ENCODE measurements around the gene ABCC12.
"Not testable (repeated sequence)": the region's sequence is repeated elsewhere in the genome, so short reads cannot be mapped to it uniquely, and the experiment has no call there.

ABCC12 gene

DNA sequence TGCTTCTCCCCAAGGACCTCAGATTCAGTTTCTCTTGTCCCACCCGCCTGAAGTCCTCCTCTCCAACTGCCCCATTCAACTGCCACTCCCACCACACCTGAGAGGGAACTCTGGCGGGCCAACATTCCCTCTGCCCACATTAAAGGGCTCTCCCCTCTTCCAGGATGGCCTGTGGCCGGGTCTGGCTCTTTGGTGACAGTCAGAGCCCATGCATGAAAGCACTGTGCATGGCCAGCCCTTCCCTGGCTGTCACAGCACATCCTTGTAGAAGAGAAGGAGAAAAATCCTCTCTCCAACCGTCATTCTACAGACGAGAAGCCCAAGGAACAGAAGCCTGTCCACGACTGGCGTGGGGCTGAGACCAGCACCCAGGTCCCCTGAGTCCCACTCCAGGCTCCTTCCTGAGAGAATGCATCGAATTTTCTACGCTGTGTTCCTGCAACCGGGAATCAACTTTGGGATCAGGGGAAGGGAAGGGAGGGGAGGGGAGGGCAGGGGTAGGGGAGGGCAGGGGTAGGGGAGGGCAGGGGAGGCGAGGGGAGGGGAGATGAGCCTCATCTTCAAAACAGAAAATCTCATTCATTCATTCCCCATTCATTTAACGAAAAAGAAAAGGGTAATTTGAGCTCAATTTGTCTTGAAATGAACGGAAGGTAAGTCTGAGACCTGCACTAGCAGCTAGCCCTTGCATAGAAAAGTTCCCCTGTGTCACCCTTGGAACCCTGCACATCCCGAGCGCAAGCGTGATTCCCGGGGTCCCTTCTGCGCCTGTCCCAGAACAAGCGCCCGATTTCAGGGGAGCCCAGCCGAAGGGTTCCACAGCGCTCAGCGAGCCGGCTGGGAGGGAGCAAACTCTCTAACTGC lies at the start of gene ABCC12:
ABCC12 (minus strand) TSS at position 68 of the 864 bp plus-strand sequence. CDS start 9,569 bp downstream, outside the sequence.
- no peak for DNase-seq (ENCODE audit: low read depth)

DNA sequence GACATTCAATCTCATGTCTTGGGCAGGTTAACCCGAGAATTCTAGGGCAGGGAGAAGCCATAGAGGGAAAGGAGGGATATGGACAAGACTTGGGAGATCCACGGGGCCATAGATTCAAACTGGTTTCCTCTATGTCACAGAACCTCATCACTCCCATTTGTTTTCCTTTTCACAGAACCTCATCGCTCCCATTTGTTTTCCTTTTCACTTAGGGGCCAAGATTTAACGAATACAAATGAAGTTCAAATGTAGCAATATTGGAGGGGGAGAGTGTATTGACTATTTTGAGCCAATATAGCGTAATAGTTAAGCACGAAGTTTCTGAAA lies 49.0 kb upstream of the ABCC12 start:
- DNase-seq (ENCODE audit: low read depth) = no peak

DNA sequence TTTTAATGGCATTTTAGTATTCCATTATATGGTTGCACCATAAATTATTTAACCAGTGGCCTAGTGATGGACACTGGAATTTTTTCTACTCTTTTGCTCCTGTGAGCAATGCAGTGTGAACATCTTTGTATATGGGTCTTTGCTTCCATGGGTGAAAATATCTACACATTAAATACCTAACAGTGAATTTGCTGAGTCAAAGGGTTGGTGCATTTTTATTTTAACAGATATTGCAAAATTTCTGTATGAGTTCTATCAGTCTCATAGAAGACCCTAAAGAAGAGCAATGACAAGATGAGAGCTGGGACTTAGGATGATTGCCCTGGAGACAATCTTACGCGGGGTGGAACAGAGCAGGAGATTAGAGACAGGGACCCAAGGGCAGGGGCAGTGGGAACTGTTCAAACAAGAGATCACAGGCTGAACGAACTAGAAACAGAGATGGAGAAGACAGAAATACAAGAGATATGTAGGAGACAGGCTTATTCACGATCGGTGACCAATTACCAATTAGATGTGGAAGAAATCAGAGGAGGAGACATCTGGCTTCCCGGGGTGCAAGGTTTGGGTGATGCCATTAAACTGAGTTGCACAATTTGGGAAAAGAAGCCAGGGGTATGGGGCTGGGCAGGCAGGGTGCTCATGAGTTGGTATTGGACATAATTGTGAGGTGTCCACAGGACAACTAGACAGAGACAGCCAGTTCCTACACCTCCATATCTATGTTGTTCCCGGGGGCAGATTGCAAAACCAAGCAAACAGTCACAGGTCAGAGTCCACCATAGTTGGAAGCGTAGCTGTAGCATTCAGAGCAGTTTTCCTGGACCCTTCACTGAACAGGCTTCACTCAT lies 48.4 kb upstream of the ABCC12 start:
- no peak for DNase-seq (ENCODE audit: low read depth)

DNA sequence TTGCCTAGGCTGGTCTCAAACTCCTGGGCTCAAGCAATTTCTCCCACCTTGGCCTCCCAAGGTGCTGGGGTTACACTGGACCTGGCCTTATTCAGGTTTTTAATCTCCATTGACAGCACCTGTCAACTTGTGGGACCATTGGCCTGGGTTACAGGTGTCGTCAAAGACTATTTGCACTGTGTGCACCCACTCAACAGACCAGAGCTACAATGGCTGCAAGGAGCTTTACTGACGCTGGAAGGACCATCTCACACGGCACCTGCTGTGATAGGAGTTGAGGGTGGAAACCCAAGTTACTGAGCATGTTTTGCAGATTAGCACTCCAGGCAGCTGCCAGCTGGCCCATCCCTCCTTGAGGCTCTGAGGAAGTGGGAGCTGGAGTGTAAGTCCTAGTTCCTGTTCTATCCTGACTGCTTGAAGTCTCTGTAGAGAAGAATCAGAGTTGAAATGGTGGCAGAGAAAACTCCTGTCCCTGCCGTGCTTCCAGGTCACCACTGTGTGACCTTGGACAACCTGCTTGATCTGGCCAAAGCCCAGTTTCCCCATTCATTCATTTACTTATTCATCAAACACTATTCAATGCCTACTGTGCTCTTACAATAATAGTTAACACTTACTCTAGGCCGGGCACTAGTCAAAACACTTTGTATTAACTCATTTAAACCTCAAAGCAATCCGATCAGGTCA lies 45.9 kb upstream of the ABCC12 start:
- no peak for DNase-seq (ENCODE audit: low read depth)

DNA sequence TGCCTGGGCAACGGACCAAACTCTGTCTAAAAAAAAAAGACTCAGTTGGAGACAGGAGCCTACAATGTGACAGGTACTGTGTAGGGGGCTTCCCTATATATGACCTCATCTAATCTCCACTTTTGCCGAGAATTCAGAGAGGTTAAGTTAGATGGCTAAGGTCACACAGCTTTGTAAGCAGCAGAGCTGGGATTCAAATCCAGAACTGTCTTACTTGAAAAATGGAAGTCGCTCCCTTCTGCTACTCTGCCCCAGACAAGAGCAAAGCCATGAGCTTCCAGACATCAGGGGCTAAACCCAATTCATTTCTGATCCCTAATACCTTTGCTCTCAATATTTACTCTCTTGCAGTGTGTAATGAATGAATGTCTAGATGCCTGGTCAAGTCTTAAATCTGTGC lies 41.5 kb upstream of the ABCC12 start:
- no peak for DNase-seq (ENCODE audit: low read depth)

DNA sequence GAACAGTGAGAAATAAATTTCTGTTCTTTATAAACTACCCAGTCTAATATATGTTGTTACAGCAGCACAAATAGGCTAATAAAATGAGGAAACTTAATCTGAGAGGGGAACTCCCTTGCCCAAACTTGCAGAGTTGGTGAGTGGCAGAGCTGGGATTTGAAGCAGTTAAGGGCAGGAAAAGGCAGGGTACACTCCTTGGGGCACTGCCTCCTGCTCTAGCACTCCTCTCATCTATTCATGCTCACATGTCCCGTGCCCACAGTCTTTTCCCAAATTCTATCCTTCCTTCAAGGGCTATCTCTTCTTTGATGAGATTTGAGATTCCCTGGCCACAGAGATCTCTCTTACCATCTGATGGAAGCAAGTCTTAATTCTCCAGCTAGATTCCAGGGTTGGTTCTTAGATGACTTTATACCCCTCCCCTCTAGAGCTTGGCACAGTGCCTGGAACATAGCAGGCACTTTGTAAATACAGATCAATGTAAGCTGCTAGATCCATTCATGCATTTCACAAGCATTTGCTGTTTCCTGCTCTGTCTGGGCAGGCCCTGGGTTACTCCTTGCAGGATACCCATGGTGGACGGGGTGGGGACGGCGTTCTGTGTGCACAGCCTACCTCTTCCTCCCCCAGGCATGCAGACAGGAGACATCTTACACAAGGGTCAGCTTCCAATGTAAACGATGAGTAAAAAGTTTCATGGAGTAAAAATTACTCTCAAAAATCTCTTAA lies 39.2 kb upstream of the ABCC12 start:
- no peak for DNase-seq (ENCODE audit: low read depth)

DNA sequence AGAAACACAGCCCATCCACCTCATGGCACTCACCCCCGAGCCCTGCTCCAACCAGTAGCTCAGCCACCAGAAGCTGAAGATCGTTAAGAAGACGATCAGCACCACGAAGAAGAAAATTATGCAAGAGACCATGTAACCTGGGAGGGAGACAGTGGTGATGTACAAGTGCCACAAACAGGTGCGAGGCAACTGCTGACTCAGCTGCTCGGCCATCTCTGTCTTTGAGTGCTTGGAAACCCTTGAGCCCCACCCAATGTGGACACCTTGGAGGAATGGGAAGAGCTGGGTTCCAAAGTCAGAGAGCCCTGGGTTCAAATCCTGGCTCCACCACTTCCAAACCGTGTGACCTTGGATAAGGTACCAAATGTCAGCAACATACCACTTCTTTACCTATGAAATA lies 38.1 kb upstream of the ABCC12 start:
- DNase-seq (ENCODE audit: low read depth) = no peak

DNA sequence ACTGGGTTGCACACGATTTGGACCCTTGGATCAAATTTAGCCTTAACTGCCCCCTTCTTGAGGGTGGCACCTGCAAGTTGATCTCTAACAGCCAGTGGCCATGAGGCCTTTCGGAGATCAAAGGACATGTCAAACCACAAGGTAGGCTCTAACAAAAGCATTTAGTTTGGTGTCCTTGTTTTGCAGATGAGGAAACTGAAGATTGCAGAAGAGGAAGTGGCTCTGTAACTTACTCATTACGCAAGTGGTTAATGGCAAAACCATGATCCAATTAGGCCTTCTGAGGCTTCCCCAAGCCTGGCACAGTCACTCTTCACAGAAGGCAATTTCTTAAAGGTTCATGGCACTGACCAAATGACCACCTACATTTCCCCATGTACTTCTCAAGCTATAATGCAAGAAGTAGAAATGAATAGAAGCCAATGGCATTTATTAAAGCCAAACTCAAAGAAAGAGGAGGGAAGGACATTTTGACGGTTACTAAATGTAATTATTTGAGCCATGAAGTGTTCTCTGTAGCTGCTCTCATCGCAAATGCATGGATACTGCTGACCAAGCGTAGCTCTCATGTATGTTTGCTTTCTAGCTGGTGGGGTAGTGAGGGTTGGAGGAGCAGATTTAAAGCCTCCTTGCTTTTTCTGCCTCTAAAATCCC lies 32.8 kb upstream of the ABCC12 start:
- no peak for DNase-seq (ENCODE audit: low read depth)

DNA sequence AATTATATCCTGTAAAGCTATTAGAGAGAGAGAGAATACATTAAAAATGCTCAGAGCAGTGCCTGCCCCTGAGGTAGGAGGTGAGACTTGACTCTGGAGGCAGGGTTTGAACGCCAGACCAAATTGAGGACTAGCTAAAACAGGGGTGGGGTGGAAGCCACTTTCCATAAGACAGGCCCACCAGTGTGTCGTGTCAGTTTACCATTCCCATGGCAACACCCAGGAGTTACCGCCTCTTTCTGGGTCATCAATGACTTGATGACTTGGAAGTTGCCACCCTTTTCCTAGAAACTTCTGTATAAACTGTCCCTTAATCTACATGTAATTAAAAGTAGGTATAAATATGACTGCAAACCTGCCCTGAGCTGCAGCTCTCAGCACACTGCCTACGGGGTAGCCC lies 32.0 kb upstream of the ABCC12 start:
- no peak for DNase-seq (ENCODE audit: low read depth)

DNA sequence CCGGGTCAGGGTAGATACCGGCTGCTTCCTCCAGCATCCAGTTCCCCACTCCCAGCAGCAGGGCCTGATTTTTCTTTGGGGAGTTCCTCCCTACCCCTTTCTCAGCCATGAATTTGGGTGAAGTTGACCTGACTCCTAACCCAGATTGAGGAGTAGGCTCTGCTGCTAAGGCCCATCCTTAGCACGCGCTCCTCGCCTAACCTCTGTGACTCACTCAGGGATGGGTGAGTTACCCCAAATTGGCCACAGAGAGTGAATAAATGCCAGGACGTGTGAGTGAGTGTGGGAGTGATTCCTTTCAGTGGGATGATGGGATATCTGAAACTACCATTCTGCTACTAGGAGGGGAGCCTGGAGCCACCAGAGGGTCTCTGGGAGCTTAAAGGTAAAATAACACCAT lies 28.9 kb upstream of the ABCC12 start:
- no peak for DNase-seq (ENCODE audit: low read depth)

DNA sequence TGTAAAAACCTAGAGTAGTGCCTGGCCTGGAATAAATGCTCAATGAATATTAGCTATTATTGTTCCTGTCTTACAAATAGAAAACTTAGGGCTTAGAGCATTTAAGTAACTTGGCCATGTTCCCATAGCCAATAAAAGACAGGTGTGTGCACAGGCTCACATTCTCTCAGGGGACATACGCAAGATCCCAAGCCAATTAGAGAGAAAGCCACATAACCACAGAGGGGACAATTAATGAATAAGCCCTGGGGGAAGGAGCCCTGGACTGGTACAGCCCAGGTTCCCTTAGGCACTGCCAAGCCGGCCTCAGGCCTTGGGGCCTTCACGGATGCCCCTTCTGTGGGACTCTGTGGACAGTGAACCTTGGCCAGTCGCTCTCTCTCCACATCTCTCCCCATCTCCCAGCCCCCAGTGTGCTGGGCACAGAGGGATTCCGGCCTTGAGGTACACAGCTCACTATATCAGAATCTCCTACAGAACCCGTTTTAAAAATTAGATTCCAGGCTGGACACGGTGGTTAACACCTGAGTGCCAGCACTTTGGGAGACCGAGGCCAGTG lies 27.3 kb upstream of the ABCC12 start:
- no peak for DNase-seq (ENCODE audit: low read depth)

DNA sequence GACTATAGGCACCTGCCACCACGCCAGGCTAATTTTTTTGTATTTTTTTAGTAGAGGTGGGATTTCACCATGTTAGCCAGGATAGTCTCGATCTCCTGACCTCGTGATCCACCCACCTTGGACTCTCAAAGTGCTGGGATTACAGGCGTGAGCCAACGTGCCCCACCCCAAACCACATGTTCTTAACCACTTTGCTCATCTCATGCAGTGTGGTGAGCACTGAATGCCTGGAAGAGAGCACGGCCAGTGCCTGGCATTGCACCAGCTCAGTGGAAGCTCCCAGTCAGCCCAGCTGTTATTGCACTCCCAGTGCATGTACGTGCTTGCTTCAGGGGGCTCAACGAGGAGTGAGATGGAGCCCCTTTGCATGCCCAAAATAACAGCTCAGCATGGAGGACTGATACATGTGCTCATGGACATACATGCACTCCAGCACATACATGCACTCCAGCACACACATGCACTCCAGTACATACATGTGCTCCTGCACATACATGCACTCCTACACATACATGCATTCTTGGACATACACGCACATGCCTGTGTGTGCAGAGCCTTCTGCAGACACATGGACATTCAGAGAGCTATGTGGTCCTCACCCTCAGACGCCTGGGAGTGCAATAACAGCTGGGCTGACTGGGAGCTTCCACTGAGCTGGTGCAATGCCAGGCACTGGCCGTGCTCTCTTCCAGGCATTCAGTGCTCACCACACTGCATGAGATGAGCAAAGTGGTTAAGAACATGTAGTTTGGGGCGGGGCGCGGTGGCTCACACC lies 26.1 kb upstream of the ABCC12 start:
- not testable (repeated sequence) for DNase-seq (ENCODE audit: low read depth)

DNA sequence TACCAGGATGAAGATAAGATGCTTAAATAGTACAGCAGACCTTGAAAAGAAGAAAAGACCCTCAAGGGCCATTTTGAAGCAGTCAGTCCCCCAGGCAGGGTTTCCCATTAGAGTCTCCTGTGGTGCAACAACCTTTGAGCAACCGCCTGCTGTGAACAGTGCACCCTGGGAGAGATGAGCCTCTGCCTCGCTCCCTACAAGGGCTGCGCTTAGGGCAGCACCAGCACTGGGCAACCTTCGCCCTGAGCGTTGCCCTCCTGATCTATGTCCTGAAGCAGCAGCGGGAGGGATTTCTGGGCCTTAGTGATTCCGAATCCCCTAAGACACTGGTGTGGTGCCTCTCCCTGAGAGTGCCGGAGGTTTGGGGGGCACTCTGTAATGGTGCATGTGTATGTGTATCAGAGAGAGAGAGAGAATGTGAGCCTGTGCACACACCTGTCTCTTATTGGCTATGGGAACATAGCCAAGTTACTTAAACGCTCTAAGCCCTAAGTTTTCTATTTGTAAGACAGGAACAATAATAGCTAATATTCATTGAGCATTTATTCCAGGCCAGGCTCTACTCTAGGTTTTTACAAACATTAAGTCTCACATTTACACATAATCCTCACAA lies 25.2 kb upstream of the ABCC12 start:
- DNase-seq (ENCODE audit: low read depth) = no peak

DNA sequence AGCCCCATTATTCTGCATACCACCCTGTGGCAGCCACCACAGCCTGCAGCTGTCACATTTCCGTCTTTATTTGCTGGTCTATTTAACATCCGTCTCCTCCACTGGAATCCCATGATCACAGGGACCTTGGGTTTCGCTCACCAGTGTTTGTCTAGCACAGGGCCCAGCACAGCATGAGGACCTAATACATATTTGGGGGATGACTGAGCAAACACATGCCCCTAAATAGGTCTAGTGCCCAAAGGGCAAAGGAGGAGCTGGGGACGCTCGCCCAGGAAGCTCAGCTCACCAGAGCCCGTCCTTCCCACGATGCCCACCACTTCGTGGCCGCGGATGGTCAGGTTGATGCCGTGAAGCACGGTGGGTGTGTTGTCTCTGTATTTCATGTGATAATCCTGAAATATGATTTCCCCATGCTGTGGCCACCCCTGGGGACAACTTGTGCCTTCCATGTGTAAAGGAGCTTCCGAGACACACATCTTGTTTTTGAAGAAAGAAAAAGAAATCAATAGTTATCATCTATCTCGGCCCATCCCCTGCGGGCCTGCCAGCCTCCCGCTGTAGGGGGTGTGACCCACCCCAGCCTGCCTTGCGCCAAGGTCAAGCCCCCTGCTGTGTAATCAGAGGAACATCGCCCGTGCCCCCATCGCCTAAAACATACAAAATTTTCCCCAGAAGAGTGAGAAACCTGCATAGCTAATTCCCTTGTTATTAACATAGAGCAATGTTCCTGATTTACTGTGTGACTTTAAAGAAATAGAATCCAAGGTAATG lies 21.0 kb upstream of the ABCC12 start:
- DNase-seq (ENCODE audit: low read depth) = no peak

DNA sequence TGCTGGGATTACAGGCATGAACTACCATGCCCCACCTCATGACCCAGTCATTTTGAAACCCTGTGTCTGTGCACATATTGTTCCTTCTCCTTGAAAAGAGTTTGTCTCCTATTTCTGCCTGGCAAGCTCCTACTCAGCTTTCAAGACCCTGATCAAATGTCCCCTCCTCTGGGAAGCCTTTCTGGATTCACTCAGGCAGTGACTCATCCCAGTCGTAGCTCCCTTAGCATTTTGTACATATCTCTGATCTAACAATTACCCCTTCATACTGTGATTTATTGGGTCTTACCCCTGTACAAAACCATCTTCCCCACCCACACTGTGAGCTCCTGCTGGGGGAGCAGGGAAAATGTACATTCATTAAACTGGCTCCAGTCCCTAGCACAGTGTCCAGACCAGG lies 18.1 kb upstream of the ABCC12 start:
- DNase-seq (ENCODE audit: low read depth) = no peak

DNA sequence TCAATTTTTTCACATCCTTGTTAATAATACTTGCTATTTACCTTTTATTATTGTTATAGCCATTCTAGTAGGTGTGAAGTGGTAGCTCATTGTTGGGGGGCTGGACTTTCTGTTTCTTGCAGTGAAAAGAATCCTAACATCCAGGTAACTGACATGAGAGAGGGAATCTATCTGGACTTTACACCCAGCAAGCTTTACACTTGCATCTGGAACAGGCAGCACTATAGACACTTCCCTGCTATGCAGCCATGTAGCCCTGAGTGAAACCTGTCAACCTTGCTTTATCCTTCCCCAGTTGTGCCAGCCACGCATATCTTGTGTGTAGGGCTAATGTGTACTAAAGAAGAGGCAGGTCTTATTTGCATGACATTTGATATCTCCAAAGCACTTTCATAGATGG lies 16.9 kb upstream of the ABCC12 start:
- no peak for DNase-seq (ENCODE audit: low read depth)

DNA sequence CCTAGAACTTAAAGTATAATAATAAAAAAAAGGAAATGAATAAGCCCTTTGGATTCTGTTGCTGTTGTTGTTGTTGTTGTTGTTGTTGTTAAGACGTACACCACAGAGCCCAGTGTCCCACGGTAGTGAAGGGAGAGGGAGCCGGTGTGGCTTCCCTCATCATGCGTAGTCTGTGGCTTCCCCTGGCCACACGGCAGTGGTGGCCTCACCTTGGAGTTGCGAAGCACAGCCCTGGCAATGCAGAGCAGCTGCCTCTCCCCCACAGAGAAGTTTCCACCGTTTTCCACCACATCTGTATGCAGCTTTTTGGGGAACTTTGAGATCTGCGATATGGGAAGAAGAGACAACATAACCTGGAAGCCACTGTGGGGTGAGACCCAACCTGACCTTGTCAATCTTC lies 14.1 kb upstream of the ABCC12 start:
- DNase-seq (ENCODE audit: low read depth) = no peak

DNA sequence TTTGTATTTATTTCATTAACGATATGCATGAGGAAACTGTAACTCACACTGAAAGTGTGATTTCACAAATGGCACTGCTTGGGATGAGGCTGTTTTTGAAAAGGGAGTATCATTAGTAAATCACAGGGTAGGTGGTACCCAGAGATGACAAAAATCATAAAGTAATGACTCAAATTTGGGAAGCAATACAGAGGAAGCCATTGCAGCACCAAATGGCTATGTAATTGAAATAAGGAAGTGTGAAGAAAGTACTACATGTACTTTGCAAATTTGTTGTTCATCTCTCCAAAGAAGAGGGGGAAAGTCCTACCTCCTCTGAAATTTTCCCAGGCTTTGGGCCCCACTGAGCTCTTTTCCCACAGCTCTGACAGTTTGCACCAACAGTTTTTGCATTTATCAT lies 12.3 kb upstream of the ABCC12 start:
- DNase-seq (ENCODE audit: low read depth) = no peak

DNA sequence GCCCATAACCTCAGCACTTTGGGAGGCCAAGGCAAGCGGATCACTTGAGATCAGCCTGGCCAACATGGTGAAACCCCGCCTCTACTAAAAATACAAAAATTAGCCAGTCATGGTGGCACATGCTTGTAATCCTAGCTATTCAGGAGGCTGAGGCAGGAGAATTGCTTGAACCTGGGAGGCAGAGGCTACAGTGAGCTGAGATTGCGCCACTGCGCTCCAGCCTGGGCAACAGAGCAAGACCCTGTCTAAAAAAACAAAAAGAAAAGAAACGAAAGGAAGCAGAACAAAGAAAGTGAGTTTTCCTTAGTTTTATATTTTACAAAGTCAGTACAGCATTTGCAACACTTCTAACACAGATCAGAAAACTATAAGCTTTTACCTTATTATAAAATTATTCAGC lies 10.8 kb upstream of the ABCC12 start:
- DNase-seq (ENCODE audit: low read depth) = not testable (repeated sequence)

Data from stimulated activated CD8-positive, alpha-beta memory T cell treated with anti-CD3 and anti-CD28 coated beads, Interleukin-12 subunit alpha, Interleukin-12 subunit beta, amount 100 ng/mL, for 4 hours (primary cell).